Hepatocyte (in vitro differentiated cells): ENCODE results near the gene PKN3.

ENCODE experiments used
- EZH2 ChIP-seq: fragments of 200-600 bp; sonication (generic); IDR thresholded peaks from 2 replicates; pipeline ENCODE4 v1.6.1; 2016; ENCODE audit warnings: antibody characterized with exemption, mild to moderate bottlenecking, borderline replicate concordance
- EZH2phosphoT487 ChIP-seq: fragments of 200-600 bp; sonication (generic); IDR thresholded peaks from one replicate; pipeline ENCODE4 v1.6.1; 2018; ENCODE audit warnings: antibody characterized with exemption, mild to moderate bottlenecking, low read depth, moderate library complexity; ENCODE audit not compliant: unreplicated experiment, severe bottlenecking
- TF ChIP-seq, protein P1 (sequence below): fragments of 200-600 bp; sonication (generic); IDR thresholded peaks from 2 replicates; pipeline ENCODE4 v1.5.1; 2016; ENCODE audit warnings: antibody characterized with exemption, mild to moderate bottlenecking; ENCODE audit not compliant: poor library complexity

DNA sequence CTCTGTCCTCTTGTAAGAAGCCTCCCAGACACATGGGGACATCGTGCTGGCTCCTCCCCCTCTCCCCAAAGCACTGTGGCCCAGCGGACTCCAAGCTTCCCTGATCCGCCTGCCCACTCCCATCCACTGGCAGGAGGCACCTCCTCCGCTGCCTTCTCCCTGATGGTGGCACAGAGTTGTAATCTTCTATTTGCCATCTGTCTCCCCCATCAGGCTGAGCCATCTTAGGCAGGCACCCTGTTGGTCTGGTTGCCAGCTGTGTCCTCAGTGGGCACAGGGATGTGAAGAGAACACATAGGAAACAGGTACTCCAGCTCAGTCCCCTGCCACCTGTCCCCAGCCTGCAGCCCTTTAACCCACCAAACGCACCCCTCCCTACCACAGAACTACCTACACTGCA, 27.0 kb downstream of the PKN3 start:
- TF ChIP-seq, protein P1, sequence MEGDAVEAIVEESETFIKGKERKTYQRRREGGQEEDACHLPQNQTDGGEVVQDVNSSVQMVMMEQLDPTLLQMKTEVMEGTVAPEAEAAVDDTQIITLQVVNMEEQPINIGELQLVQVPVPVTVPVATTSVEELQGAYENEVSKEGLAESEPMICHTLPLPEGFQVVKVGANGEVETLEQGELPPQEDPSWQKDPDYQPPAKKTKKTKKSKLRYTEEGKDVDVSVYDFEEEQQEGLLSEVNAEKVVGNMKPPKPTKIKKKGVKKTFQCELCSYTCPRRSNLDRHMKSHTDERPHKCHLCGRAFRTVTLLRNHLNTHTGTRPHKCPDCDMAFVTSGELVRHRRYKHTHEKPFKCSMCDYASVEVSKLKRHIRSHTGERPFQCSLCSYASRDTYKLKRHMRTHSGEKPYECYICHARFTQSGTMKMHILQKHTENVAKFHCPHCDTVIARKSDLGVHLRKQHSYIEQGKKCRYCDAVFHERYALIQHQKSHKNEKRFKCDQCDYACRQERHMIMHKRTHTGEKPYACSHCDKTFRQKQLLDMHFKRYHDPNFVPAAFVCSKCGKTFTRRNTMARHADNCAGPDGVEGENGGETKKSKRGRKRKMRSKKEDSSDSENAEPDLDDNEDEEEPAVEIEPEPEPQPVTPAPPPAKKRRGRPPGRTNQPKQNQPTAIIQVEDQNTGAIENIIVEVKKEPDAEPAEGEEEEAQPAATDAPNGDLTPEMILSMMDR: no peak
- TF ChIP-seq EZH2phosphoT487 (no peak), EZH2 (no peak)
